Activated naive CD4-positive, alpha-beta T cell treated with anti-CD3 and anti-CD28 coated beads, Interleukin-2, amount 50 U/mL, for 24 hours (primary cell): ENCODE data around the gene USP34.

ENCODE experiments used
- H3K27ac Mint-ChIP-seq: one replicate; pipeline ENCODE4 v1.8.0; 2021; ENCODE audit warnings: mild to moderate bottlenecking, mixed read lengths
- H3K27me3 Mint-ChIP-seq: one replicate; pipeline ENCODE4 v1.8.0; 2021; ENCODE audit warnings: mixed read lengths
- H3K36me3 Mint-ChIP-seq: one replicate; pipeline ENCODE4 v1.8.0; 2021; ENCODE audit warnings: mixed read lengths
- H3K4me1 Mint-ChIP-seq: one replicate; pipeline ENCODE4 v1.8.0; 2021; ENCODE audit warnings: mixed read lengths
- H3K4me3 Mint-ChIP-seq: one replicate; pipeline ENCODE4 v1.8.0; 2021; ENCODE audit warnings: mild to moderate bottlenecking, mixed read lengths
- H3K9me3 Mint-ChIP-seq: one replicate; pipeline ENCODE4 v1.8.0; 2021; ENCODE audit warnings: mixed read lengths

Gene USP34

GRCh38 chr2:61282104-61282590 lies 188.7 kb downstream of the USP34 start:
- Mint-ChIP-seq H3K4me1 (no peaks in the 10 kb centered on the region), H3K27me3 (no peaks in the 10 kb centered on the region), H3K4me3 (no peak overlapping the region), H3K27ac (no peak overlapping the region), H3K36me3 (peaks cover 14% of the 10 kb centered on the region), H3K9me3 (no peaks in the 10 kb centered on the region)

GRCh38 chr2:61281321-61281720 lies 189.6 kb downstream of the USP34 start:
- Mint-ChIP-seq H3K36me3 (peaks cover 15% of the 10 kb centered on the region), H3K27me3 (no peaks in the 10 kb centered on the region), H3K9me3 (no peaks in the 10 kb centered on the region), H3K27ac (no peak overlapping the region), H3K4me1 (no peaks in the 10 kb centered on the region), H3K4me3 (no peak overlapping the region)

- Mint-ChIP-seq H3K27ac (no peak overlapping the region), H3K4me3 (no peak overlapping the region), H3K9me3 (no peaks in the 10 kb centered on the region), H3K27me3 (no peaks in the 10 kb centered on the region), H3K4me1 (no peaks in the 10 kb centered on the region), H3K36me3 (peaks cover 15% of the 10 kb centered on the region)
Measured at GRCh38 chr2:61277756-61278155, 193.1 kb downstream of the USP34 start.

GRCh38 chr2:61275575-61276184 lies 195.2 kb downstream of the USP34 start:
- H3K27ac Mint-ChIP-seq: no peak overlapping the region
- H3K27me3 Mint-ChIP-seq: no peaks in the 10 kb centered on the region
- H3K36me3 Mint-ChIP-seq: peaks cover 17% of the 10 kb centered on the region
- peaks cover 3% of the 10 kb centered on the region for H3K4me1 Mint-ChIP-seq
- H3K9me3 Mint-ChIP-seq: no peaks in the 10 kb centered on the region
- no peak overlapping the region for H3K4me3 Mint-ChIP-seq

- Mint-ChIP-seq H3K27ac (peak overlapping the region; percentile 6), H3K27me3 (no peaks in the 10 kb centered on the region), H3K9me3 (no peaks in the 10 kb centered on the region), H3K4me1 (peaks cover 3% of the 10 kb centered on the region), H3K4me3 (no peak overlapping the region), H3K36me3 (peaks cover 14% of the 10 kb centered on the region)
Measured at GRCh38 chr2:61272421-61273070, 198.3 kb downstream of the USP34 start.

GRCh38 chr2:61268249-61268648 lies 202.6 kb downstream of the USP34 start:
- H3K9me3 Mint-ChIP-seq: no peaks in the 10 kb centered on the region
- peaks cover 3% of the 10 kb centered on the region for H3K4me1 Mint-ChIP-seq
- H3K36me3 Mint-ChIP-seq: peaks cover 14% of the 10 kb centered on the region
- no peak overlapping the region for H3K4me3 Mint-ChIP-seq
- H3K27me3 Mint-ChIP-seq: no peaks in the 10 kb centered on the region
- peak overlapping the region; percentile 62 for H3K27ac Mint-ChIP-seq

- H3K27me3 Mint-ChIP-seq: no peaks in the 10 kb centered on the region
- H3K9me3 Mint-ChIP-seq: no peaks in the 10 kb centered on the region
- H3K36me3 Mint-ChIP-seq: peaks cover 15% of the 10 kb centered on the region
- no peak overlapping the region for H3K4me3 Mint-ChIP-seq
- no peaks in the 10 kb centered on the region for H3K4me1 Mint-ChIP-seq
- no peak overlapping the region for H3K27ac Mint-ChIP-seq
Measured at GRCh38 chr2:61266632-61267505, 204.0 kb downstream of the USP34 start.

- no peaks in the 10 kb centered on the region for H3K27me3 Mint-ChIP-seq
- H3K4me1 Mint-ChIP-seq: no peaks in the 10 kb centered on the region
- peaks cover 9% of the 10 kb centered on the region for H3K36me3 Mint-ChIP-seq
- H3K9me3 Mint-ChIP-seq: no peaks in the 10 kb centered on the region
- no peak overlapping the region for H3K4me3 Mint-ChIP-seq
- H3K27ac Mint-ChIP-seq: no peak overlapping the region
Measured at GRCh38 chr2:61263830-61264229, 207.1 kb downstream of the USP34 start.

- Mint-ChIP-seq H3K9me3 (no peaks in the 10 kb centered on the region), H3K27me3 (no peaks in the 10 kb centered on the region), H3K4me1 (no peaks in the 10 kb centered on the region), H3K27ac (no peak overlapping the region), H3K4me3 (no peak overlapping the region), H3K36me3 (peaks cover 10% of the 10 kb centered on the region)
Measured at GRCh38 chr2:61262699-61263098, 208.2 kb downstream of the USP34 start.

- no peak overlapping the region for H3K27ac Mint-ChIP-seq
Measured at GRCh38 chr2:61257446-61257845, 213.4 kb downstream of the USP34 start.

GRCh38 chr2:61255580-61256437 lies 215.1 kb downstream of the USP34 start:
- Mint-ChIP-seq H3K4me1 (peaks cover 23% of the 10 kb centered on the region), H3K9me3 (no peaks in the 10 kb centered on the region), H3K36me3 (peaks cover 20% of the 10 kb centered on the region), H3K4me3 (no peak overlapping the region), H3K27ac (peak overlapping the region; percentile 68), H3K27me3 (no peaks in the 10 kb centered on the region)

More at GRCh38 chr2:61257446-61257845, 213.4 kb downstream of the USP34 start:
- Mint-ChIP-seq H3K27me3 (no peaks in the 10 kb centered on the region), H3K9me3 (no peaks in the 10 kb centered on the region), H3K4me1 (peaks cover 22% of the 10 kb centered on the region), H3K4me3 (no peak overlapping the region), H3K36me3 (peaks cover 25% of the 10 kb centered on the region)

GRCh38 chr2:61254536-61254935 lies 216.4 kb downstream of the USP34 start:
- H3K4me1 Mint-ChIP-seq: peaks cover 23% of the 10 kb centered on the region
- no peaks in the 10 kb centered on the region for H3K27me3 Mint-ChIP-seq
- peaks cover 20% of the 10 kb centered on the region for H3K36me3 Mint-ChIP-seq
- no peaks in the 10 kb centered on the region for H3K9me3 Mint-ChIP-seq
- no peak overlapping the region for H3K4me3 Mint-ChIP-seq
- peak overlapping the region; percentile 53 for H3K27ac Mint-ChIP-seq

GRCh38 chr2:61253136-61253535 lies 217.8 kb downstream of the USP34 start:
- H3K27ac Mint-ChIP-seq: peak overlapping the region; percentile 85
- H3K9me3 Mint-ChIP-seq: no peaks in the 10 kb centered on the region
- H3K36me3 Mint-ChIP-seq: peaks cover 20% of the 10 kb centered on the region
- H3K27me3 Mint-ChIP-seq: no peaks in the 10 kb centered on the region
- H3K4me1 Mint-ChIP-seq: peaks cover 23% of the 10 kb centered on the region
- H3K4me3 Mint-ChIP-seq: no peak overlapping the region

- Mint-ChIP-seq H3K27me3 (no peaks in the 10 kb centered on the region), H3K9me3 (no peaks in the 10 kb centered on the region), H3K4me1 (peaks cover 23% of the 10 kb centered on the region), H3K27ac (no peak overlapping the region), H3K36me3 (peaks cover 25% of the 10 kb centered on the region), H3K4me3 (no peak overlapping the region)
Measured at GRCh38 chr2:61252031-61252430, 218.9 kb downstream of the USP34 start.

- Mint-ChIP-seq H3K27me3 (no peaks in the 10 kb centered on the region), H3K36me3 (peaks cover 23% of the 10 kb centered on the region), H3K9me3 (no peaks in the 10 kb centered on the region), H3K4me3 (no peak overlapping the region), H3K4me1 (peaks cover 16% of the 10 kb centered on the region), H3K27ac (no peak overlapping the region)
Measured at GRCh38 chr2:61249521-61250071, 221.3 kb downstream of the USP34 start.
